GM21515 (cell line): ENCODE results near the gene DLEC1.
"Not testable (repeated sequence)": the region's sequence is repeated elsewhere in the genome, so short reads cannot be mapped to it uniquely, and the experiment has no call there.

Experiments
- ATAC-seq: cut with Tn5 transposase; IDR thresholded peaks from one replicate; pipeline ENCODE4 v1.9.1; 2021; ENCODE audit not compliant: unreplicated experiment

DLEC1 gene

GRCh38 chr3:38152609-38153008 is 113.6 kb downstream of the DLEC1 start:
- no peak for ATAC-seq

GRCh38 chr3:38153221-38153620 is 114.2 kb downstream of the DLEC1 start:
- no peak for ATAC-seq

GRCh38 chr3:38154033-38154494 is 115.1 kb downstream of the DLEC1 start:
- ATAC-seq = no peak

GRCh38 chr3:38154625-38155255 is 115.7 kb downstream of the DLEC1 start:
- ATAC-seq = no peak

- no peak for ATAC-seq
Measured at GRCh38 chr3:38155825-38156224, 116.8 kb downstream of the DLEC1 start.

GRCh38 chr3:38157117-38157516 is 118.1 kb downstream of the DLEC1 start:
- no peak for ATAC-seq

- ATAC-seq = no peak
Measured at GRCh38 chr3:38157595-38157994, 118.6 kb downstream of the DLEC1 start.

- ATAC-seq = no peak
Measured at GRCh38 chr3:38158472-38158871, 119.5 kb downstream of the DLEC1 start.

GRCh38 chr3:38160704-38161103 is 121.7 kb downstream of the DLEC1 start:
- ATAC-seq = not testable (repeated sequence)

GRCh38 chr3:38163117-38163840 is 124.3 kb downstream of the DLEC1 start:
- no peak for ATAC-seq

GRCh38 chr3:38163841-38164642 is 125.0 kb downstream of the DLEC1 start:
- ATAC-seq = no peak

GRCh38 chr3:38164643-38164951 is 125.6 kb downstream of the DLEC1 start:
- no peak for ATAC-seq

GRCh38 chr3:38164952-38165721 is 126.1 kb downstream of the DLEC1 start, which contains the start of gene OXSR1:
TSS of gene OXSR1 (plus strand) at chr3:38165537. CDS start at chr3:38165877, 340 bp downstream.
- peak; percentile 92 for ATAC-seq

GRCh38 chr3:38165722-38166387 is 126.8 kb downstream of the DLEC1 start:
- ATAC-seq = no peak

- ATAC-seq = no peak
Measured at GRCh38 chr3:38167591-38167990, 128.6 kb downstream of the DLEC1 start.

- no peak for ATAC-seq
Measured at GRCh38 chr3:38168151-38169026, 129.4 kb downstream of the DLEC1 start.

- no peak for ATAC-seq
Measured at GRCh38 chr3:38169027-38169317, 130.0 kb downstream of the DLEC1 start.

GRCh38 chr3:38170722-38171121 is 131.7 kb downstream of the DLEC1 start:
- ATAC-seq = no peak

GRCh38 chr3:38171622-38172021 is 132.6 kb downstream of the DLEC1 start:
- no peak for ATAC-seq
